Breast epithelium (tissue), 4 donors: Measurements from ENCODE around the gene EP400. TPM values are rescaled to one million over a fixed set of nuclear protein-coding genes. Genes with fewer than 3 reads are reported as not detected.

Experiments used
- DNase-seq, 2 donors: peaks; one replicate each; pipeline ENCODE4 v3.0.0-alpha.2; 2019; ENCODE audit warnings: low spot score in 2 of 2
- H3K27ac ChIP-seq, 2 donors: fragments of 200-600 bp; sonication (generic) in 1 of 2; one replicate each; pipeline ENCODE4 v1.5.1; 2016 to 2019; ENCODE audit warnings: mild to moderate bottlenecking in 1 of 2
- H3K27me3 ChIP-seq, 2 donors: fragments of 200-600 bp; sonication (generic) in 1 of 2; one replicate each; pipeline versions ENCODE4 v1.5.1 to v1.6.0; 2017 to 2019; ENCODE audit warnings: control low read depth in 1 of 2, mild to moderate bottlenecking in 1 of 2
- H3K36me3 ChIP-seq: fragments of 200-600 bp; one replicate; pipeline ENCODE4 v1.5.1; 2019
- H3K4me1 ChIP-seq, 2 donors: fragments of 200-600 bp; sonication (generic); one replicate each; pipeline ENCODE4 v1.5.1; 2016 to 2019; ENCODE audit warnings: control low read depth in 1 of 2
- H3K4me3 ChIP-seq, 3 donors: fragments of 200-600 bp; sonication (generic); 1 replicate in 2 of 3; 2 replicates in 1 of 3; pipeline ENCODE4 v1.5.1; 2016 to 2019; ENCODE audit warnings: mild to moderate bottlenecking in 3 of 3, moderate library complexity in 2 of 3
- H3K9me3 ChIP-seq, 2 donors: fragments of 200-600 bp; sonication (generic) in 1 of 2; one replicate each; pipeline ENCODE4 v1.5.1; 2016 to 2019; ENCODE audit warnings: control low read depth in 1 of 2
- CTCF ChIP-seq, 3 donors: fragments of 450-650 bp; IDR thresholded peaks; one replicate each; pipeline ENCODE4 v1.5.1; 2016 to 2017; ENCODE audit warnings: antibody characterized with exemption in 3 of 3, mild to moderate bottlenecking in 3 of 3, moderate library complexity in 3 of 3
- POLR2A ChIP-seq: fragments of 450-650 bp; IDR thresholded peaks from one replicate; pipeline ENCODE4 v1.6.1; 2016; ENCODE audit warnings: antibody characterized with exemption, mild to moderate bottlenecking, moderate library complexity
- POLR2AphosphoS5 ChIP-seq, 3 donors: sonication (generic); formaldehyde crosslinking; IDR thresholded peaks; one replicate each; pipeline ENCODE4 v1.6.1; 2017; ENCODE audit warnings: antibody characterized with exemption in 3 of 3
- intact Hi-C: fragments of 100-400 bp; cut with DNase I; formaldehyde crosslinking; loops from one replicate; pipeline ENCODE4 v1.15.1; 2023; ENCODE audit warnings: low total_unique reads
- total RNA-seq, 3 donors: library from RNA; depleted of rRNA; stranded (reverse); fragments of >200 nt; gene quantifications; one replicate each; pipeline ENCODE4 v1.1.0, GENCODE V29; 2016

Gene EP400
- total RNA-seq, 3 donors from 2014 or later, result 20.3 to 27.2 (median 24.4) TPM

GRCh38 chr12:132106921-132107320, 157.2 kb downstream of the EP400 start:
- no peaks in the 10 kb centered on the region for H3K9me3 ChIP-seq
- no peaks in the 10 kb centered on the region for H3K4me1 ChIP-seq
- H3K27ac ChIP-seq, result no peak overlapping the region
- DNase-seq, result no peak
- no peak for TF ChIP-seq POLR2AphosphoS5 (IDR thresholded peaks at IDR 0.05)
- no peak for TF ChIP-seq CTCF (IDR thresholded peaks at IDR 0.05)
- TF ChIP-seq POLR2A, result no peak
- no peaks in the 10 kb centered on the region for H3K27me3 ChIP-seq
- no peak overlapping the region for H3K4me3 ChIP-seq
- intact Hi-C loops, result no loop called here
- H3K36me3 ChIP-seq, result no peaks in the 10 kb centered on the region

GRCh38 chr12:132108211-132108832, 158.6 kb downstream of the EP400 start:
- DNase-seq, result peak in 1 of 2 donors; percentile 25
- Histone ChIP-seq H3K4me1 (no peaks in the 10 kb centered on the region), H3K27ac (no peak overlapping the region), H3K36me3 (no peaks in the 10 kb centered on the region), H3K4me3 (no peak overlapping the region), H3K9me3 (no peaks in the 10 kb centered on the region), H3K27me3 (no peaks in the 10 kb centered on the region)
- TF ChIP-seq POLR2AphosphoS5 (IDR thresholded peaks at IDR 0.05) (no peak), POLR2A (no peak), CTCF (IDR thresholded peaks at IDR 0.05) (no peak)
- intact Hi-C loops, result no loop called here

- Histone ChIP-seq H3K9me3 (no peaks in the 10 kb centered on the region), H3K27me3 (no peaks in the 10 kb centered on the region), H3K27ac (no peak overlapping the region), H3K36me3 (no peaks in the 10 kb centered on the region), H3K4me1 (no peaks in the 10 kb centered on the region), H3K4me3 (no peak overlapping the region)
- DNase-seq, result no peak
- TF ChIP-seq POLR2A (no peak), POLR2AphosphoS5 (IDR thresholded peaks at IDR 0.05) (no peak), CTCF (IDR thresholded peaks at IDR 0.05) (no peak)
- intact Hi-C loops, result no loop called here
Measured at GRCh38 chr12:132109741-132110140, 160.0 kb downstream of the EP400 start.

- no peaks in the 10 kb centered on the region for H3K27me3 ChIP-seq
- no peak overlapping the region for H3K27ac ChIP-seq
- TF ChIP-seq CTCF (IDR thresholded peaks at IDR 0.05) (no peak), POLR2A (no peak), POLR2AphosphoS5 (IDR thresholded peaks at IDR 0.05) (no peak)
- H3K4me3 ChIP-seq, result no peak overlapping the region
- H3K36me3 ChIP-seq, result no peaks in the 10 kb centered on the region
- intact Hi-C loops, result no loop called here
- H3K9me3 ChIP-seq, result no peaks in the 10 kb centered on the region
- no peak for DNase-seq
- H3K4me1 ChIP-seq, result no peaks in the 10 kb centered on the region
Measured at GRCh38 chr12:132110677-132111076, 160.9 kb downstream of the EP400 start.

- H3K36me3 ChIP-seq, result no peaks in the 10 kb centered on the region
Measured at GRCh38 chr12:132111654-132112304, 162.0 kb downstream of the EP400 start.

More at GRCh38 chr12:132111654-132112304, 162.0 kb downstream of the EP400 start:
- Histone ChIP-seq H3K27me3 (no peaks in the 10 kb centered on the region), H3K4me1 (no peaks in the 10 kb centered on the region), H3K9me3 (no peaks in the 10 kb centered on the region), H3K27ac (no peak overlapping the region), H3K4me3 (no peak overlapping the region)
- TF ChIP-seq CTCF (IDR thresholded peaks at IDR 0.05), result no peak
- TF ChIP-seq POLR2AphosphoS5 (IDR thresholded peaks at IDR 0.05), result no peak
- no peak for TF ChIP-seq POLR2A
- no peak for DNase-seq
- intact Hi-C loops, result no loop called here
